Measurements from ENCODE around the gene NOS2. TPM values are rescaled to one million over a fixed set of nuclear protein-coding genes. Genes with fewer than 3 reads are reported as not detected.

Gene NOS2
- total RNA-seq, 1 donor, result not detected

DNA sequence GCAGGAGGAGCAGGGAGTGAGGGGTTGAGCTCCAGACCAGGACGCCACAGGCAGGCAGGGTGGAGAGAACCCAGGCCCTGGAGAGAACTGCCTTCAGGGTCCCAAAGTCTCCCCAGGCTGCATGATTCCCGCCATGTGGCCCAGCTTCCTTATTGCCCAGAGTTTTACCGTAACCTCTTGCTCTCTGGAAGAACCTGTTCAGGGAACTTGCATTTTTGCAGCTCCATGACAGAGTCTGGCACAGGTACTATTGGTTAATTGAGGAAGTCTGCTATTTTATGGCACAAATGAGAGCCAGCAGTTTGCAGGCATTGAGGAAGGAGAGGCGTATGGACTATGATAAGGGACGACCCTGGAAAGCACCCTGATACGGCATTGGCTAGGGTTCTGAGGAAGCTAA is 11.6 kb upstream of the NOS2 start:
- TF ChIP-seq, protein P1, sequence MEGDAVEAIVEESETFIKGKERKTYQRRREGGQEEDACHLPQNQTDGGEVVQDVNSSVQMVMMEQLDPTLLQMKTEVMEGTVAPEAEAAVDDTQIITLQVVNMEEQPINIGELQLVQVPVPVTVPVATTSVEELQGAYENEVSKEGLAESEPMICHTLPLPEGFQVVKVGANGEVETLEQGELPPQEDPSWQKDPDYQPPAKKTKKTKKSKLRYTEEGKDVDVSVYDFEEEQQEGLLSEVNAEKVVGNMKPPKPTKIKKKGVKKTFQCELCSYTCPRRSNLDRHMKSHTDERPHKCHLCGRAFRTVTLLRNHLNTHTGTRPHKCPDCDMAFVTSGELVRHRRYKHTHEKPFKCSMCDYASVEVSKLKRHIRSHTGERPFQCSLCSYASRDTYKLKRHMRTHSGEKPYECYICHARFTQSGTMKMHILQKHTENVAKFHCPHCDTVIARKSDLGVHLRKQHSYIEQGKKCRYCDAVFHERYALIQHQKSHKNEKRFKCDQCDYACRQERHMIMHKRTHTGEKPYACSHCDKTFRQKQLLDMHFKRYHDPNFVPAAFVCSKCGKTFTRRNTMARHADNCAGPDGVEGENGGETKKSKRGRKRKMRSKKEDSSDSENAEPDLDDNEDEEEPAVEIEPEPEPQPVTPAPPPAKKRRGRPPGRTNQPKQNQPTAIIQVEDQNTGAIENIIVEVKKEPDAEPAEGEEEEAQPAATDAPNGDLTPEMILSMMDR (IDR thresholded peaks at IDR 0.05; ENCODE audit: insufficient read depth, low read length), result no peak
- no peak overlapping the region for H3K4me3 ChIP-seq (ENCODE audit: low read depth, low read length)
- DNase-seq (ENCODE audit: low read depth), result no peak

DNA sequence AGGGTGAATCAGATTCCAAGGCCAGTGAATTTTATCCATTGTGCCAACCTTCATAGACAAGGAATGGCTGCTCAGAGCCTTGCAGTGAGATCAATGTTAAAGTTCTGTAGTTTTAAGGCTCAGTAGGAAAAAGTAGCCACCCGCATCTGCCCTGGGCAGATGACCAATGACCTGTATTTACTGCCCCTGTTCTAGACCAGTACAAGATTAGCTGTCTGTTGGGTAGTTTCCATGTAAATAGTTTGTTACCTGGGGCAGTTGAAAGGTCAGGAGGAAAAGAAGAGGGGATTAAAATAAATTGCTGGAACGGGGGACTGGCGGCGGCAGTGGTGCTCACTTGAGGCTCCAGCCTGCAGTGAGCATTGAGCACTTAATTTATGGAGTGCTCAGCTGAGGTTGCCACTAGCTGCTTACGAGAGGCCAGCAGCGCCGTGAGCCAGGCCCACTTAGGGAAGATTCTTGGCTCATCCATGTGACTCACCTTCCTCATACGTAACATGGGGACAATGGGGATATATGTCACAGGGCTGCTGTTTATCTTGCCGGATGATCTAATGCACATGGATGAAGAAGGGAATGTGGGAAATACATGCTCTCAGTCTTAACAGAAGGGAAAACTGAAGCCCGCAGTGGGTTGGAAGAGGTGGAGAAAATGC is 10.7 kb upstream of the NOS2 start:
- TF ChIP-seq, protein P1 (IDR thresholded peaks at IDR 0.05; ENCODE audit: insufficient read depth, low read length), result no peak
- no peak for DNase-seq (ENCODE audit: low read depth)
- no peak overlapping the region for H3K4me3 ChIP-seq (ENCODE audit: low read depth, low read length)

DNA sequence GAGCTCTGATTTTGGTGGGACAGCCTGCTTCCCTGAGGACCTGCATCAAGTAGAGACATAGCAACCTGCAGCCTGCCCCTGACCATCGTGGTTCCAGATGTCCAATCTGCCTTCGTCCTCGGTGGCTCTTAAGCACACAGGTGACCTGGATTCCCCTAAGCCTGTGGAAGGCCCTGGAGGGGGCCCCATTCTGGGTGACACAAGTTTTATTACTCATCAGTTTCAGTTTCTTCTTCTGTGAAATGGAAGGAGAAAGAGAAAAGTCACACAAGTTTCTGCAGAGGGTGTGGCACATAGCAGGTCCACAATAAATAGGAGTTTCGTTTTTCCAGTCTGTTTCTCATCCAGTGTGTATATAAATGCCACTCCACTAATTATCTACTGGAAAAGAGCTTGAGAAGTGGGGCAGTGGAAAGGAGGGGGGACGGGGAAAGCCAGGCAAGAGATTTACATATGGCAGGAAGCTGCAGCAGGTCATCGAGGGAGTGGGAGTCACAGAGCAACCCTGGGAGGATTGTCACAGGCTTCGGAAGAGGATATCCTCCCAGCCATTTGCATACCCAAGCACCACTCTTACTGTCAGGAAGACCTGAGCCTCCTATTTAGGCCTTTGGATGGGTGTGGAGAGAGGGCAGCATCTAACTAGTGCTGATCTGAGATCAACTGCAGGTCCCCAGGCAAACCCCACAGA is 10.0 kb upstream of the NOS2 start:
- TF ChIP-seq, protein P1 (IDR thresholded peaks at IDR 0.05; ENCODE audit: insufficient read depth, low read length), result no peak
- H3K4me3 ChIP-seq (ENCODE audit: low read depth, low read length), result no peak overlapping the region
- DNase-seq (ENCODE audit: low read depth), result no peak

DNA sequence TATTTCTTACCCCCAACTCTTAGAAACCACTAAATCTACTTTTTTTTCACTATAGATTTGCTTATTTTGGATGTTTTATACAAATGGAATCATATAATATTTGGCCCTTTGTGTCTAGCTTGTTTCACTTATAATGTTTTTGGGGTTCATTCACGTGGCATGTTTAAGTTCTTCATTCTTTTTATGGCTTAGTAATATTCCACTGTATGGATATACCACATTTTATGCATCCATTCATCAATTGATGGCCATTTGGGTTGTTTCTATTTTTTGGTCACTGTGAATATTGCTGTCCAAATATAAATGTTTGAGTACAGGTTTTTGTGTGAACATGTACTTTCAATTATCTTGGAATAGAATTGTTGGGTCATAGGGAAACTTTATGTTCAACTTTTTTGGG is 9.2 kb upstream of the NOS2 start:
- DNase-seq (ENCODE audit: low read depth), result no peak
- no peak overlapping the region for H3K4me3 ChIP-seq (ENCODE audit: low read depth, low read length)
- TF ChIP-seq, protein P1 (IDR thresholded peaks at IDR 0.05; ENCODE audit: insufficient read depth, low read length), result no peak

DNA sequence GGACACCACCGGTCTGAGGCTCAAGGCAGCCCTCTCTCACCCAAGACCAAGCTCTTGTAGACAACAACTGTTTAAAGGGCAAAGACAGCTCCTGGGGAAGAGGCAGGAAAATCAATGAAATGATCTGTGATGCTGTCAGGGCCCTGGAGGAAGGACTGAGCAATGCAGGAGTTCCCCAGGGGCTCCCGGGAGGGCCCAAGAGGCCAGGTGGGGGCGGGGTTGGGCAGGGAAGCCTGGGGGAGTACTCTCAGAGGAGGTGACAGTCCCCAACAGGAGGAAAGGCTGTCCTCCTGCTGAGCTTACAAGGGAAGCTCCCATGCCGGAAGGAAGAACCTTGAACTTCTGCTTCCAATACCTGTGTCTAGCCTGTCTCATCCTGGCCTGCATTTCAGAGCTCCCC is 8.3 kb upstream of the NOS2 start:
- H3K4me3 ChIP-seq (ENCODE audit: low read depth, low read length), result no peak overlapping the region
- no peak for DNase-seq (ENCODE audit: low read depth)
- TF ChIP-seq, protein P1 (IDR thresholded peaks at IDR 0.05; ENCODE audit: insufficient read depth, low read length), result no peak

DNA sequence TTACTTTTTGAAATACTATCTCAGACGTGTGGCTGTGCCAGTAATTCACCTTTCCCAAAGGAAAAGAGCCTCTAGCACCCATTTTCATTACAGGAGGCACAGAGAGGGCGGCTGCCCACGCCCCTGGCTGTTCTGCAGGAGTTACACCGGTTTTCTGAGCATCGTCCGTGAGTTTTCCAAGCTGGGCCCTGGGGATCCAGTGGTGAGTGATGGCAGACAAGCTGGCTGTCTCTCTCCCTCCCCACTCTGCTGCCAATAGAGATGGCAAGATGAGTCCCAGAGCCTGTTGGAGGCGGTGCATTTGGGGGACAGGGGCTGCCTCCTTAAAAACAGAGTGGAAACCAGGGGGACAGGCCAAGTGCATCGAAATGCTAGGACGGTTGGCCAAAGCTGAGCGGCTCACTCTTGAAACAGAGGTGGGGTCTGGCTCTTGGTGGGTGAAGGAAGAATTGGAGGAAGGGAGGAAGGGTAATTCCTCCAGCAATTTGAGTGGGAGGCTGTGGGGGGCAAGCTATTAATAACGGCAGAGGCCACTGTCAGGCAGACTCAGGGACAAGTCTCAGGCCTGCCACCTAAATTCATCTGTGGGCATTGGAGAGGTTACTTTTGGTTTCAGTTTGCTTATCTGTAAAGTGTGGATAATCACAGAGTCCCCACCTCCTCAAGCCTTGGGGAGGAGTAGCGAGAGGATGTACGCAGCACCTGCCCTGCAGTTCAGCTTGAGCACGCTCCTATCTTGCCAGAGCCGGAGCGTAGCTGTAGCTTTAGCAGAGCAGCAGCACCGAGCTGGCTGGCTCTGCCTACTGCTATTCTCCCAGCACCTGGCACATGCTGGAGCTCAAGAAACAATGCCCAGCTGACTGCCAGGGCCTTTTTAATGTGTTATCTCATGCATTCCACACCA is 7.5 kb upstream of the NOS2 start:
- TF ChIP-seq, protein P1 (IDR thresholded peaks at IDR 0.05; ENCODE audit: insufficient read depth, low read length), result no peak
- no peak for DNase-seq (ENCODE audit: low read depth)
- no peak overlapping the region for H3K4me3 ChIP-seq (ENCODE audit: low read depth, low read length)

Data from fibroblast of the aortic adventitia (primary cell).